ENCODE results near the gene MT2A. TPM values are rescaled to one million over a fixed set of nuclear protein-coding genes. Genes with fewer than 3 reads are reported as not detected.

MT2A gene
- total RNA-seq, 4 donors from 2014 or later = 250 to 1,131 (median 795) TPM

DNA sequence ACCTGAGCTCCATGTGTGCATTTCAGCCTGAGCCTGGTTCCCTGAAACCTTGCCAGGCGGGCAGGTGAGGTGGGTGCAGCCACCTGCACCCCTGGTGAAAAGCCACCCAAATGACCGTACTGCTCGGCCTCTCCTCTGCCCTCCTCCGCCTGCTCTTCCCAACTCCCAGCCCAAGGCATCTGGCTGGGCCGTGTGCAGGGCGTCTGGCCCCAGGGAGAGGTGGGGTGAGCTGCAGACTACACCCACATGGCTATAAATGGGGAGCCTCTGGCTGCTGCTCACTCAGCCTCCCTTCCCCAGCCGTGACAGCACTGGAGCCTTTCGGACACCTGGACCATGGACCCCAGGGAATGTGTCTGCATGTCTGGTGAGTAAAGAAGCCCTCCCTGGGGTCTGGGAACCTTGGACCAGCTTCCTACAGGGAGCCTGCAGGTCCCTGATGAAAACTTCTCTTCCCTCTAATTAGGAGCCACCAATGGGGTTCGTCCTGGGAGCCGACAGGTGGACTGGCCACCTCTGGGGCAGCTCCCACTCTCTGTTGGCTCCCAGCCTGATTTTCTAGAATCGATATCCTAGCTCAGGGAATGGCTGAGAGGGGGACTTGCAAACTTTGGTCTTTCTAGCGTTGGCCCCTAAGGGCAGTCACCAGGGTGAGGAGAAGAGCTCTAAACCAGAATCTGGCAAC, 43.4 kb upstream of the MT2A start, which contains the start of gene MT4:
Gene MT4 (plus strand): TSS at position 281 of the 685 bp plus-strand sequence. CDS start 56 bp downstream, at position 337.
- no peaks in the 10 kb centered on the region for H3K27me3 ChIP-seq
- in situ Hi-C loops (cut with MboI; ENCODE audit: low sequenced_read_pairs in 4 of 4) = no loop called here
- no peak for ATAC-seq
- no peak for DNase-seq
- no peak within 1 kb of the TSS for H3K27ac ChIP-seq
- H3K4me1 ChIP-seq = no peaks in the 10 kb centered on the region
- H3K4me3 ChIP-seq = no peak within 1 kb of the TSS
- H3K36me3 ChIP-seq = no peaks in the 10 kb centered on the region
- no peak for TF ChIP-seq POLR2A (IDR thresholded peaks at IDR 0.05)
- TF ChIP-seq, protein P1, sequence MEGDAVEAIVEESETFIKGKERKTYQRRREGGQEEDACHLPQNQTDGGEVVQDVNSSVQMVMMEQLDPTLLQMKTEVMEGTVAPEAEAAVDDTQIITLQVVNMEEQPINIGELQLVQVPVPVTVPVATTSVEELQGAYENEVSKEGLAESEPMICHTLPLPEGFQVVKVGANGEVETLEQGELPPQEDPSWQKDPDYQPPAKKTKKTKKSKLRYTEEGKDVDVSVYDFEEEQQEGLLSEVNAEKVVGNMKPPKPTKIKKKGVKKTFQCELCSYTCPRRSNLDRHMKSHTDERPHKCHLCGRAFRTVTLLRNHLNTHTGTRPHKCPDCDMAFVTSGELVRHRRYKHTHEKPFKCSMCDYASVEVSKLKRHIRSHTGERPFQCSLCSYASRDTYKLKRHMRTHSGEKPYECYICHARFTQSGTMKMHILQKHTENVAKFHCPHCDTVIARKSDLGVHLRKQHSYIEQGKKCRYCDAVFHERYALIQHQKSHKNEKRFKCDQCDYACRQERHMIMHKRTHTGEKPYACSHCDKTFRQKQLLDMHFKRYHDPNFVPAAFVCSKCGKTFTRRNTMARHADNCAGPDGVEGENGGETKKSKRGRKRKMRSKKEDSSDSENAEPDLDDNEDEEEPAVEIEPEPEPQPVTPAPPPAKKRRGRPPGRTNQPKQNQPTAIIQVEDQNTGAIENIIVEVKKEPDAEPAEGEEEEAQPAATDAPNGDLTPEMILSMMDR (IDR thresholded peaks at IDR 0.05 in 4 of 5, conservative IDR thresholded peaks at IDR 0.05 in 1 of 5) = no peak
- intact Hi-C loops (cut with DNase I; ENCODE audit: low total_unique reads) = no loop called here
- H3K9me3 ChIP-seq = no peaks in the 10 kb centered on the region

- DNase-seq (no peak), ATAC-seq (no peak)
- Histone ChIP-seq H3K4me1 (no peaks in the 10 kb centered on the region), H3K4me3 (no peak overlapping the region), H3K36me3 (no peaks in the 10 kb centered on the region), H3K9me3 (no peaks in the 10 kb centered on the region), H3K27ac (no peak overlapping the region), H3K27me3 (no peaks in the 10 kb centered on the region)
- in situ Hi-C loops (cut with MboI; ENCODE audit: low sequenced_read_pairs in 4 of 4) = loop anchor here in 1 of 4 donors (10.0 kb wide), 1 partner anchor 135 kb away; no protein-coding TSS in a partner anchor
- intact Hi-C loops (cut with DNase I; ENCODE audit: low total_unique reads) = no loop called here
- TF ChIP-seq, protein P1 (IDR thresholded peaks at IDR 0.05 in 4 of 5, conservative IDR thresholded peaks at IDR 0.05 in 1 of 5) = no peak
- no peak for TF ChIP-seq POLR2A (IDR thresholded peaks at IDR 0.05)
These were observed 38.4 kb upstream of the MT2A start for GRCh38 chr16:56569971-56570370.

- no peak overlapping the region for H3K4me3 ChIP-seq
- no peaks in the 10 kb centered on the region for H3K36me3 ChIP-seq
- ATAC-seq = no peak
- in situ Hi-C loops (cut with MboI; ENCODE audit: low sequenced_read_pairs in 4 of 4) = loop anchor here in 1 of 4 donors (10.0 kb wide), 1 partner anchor 133 kb away; no protein-coding TSS in a partner anchor
- H3K27me3 ChIP-seq = no peaks in the 10 kb centered on the region
- intact Hi-C loops (cut with DNase I; ENCODE audit: low total_unique reads) = no loop called here
- H3K4me1 ChIP-seq = no peaks in the 10 kb centered on the region
- TF ChIP-seq, protein P1 (IDR thresholded peaks at IDR 0.05 in 4 of 5, conservative IDR thresholded peaks at IDR 0.05 in 1 of 5) = no peak
- no peak for TF ChIP-seq POLR2A (IDR thresholded peaks at IDR 0.05)
- no peaks in the 10 kb centered on the region for H3K9me3 ChIP-seq
- no peak for DNase-seq
- H3K27ac ChIP-seq = no peak overlapping the region
These were observed 36.9 kb upstream of the MT2A start for GRCh38 chr16:56571525-56571924.

- DNase-seq = no peak
- Histone ChIP-seq H3K4me3 (no peak overlapping the region), H3K4me1 (no peaks in the 10 kb centered on the region), H3K27me3 (no peaks in the 10 kb centered on the region), H3K27ac (no peak overlapping the region), H3K9me3 (no peaks in the 10 kb centered on the region), H3K36me3 (no peaks in the 10 kb centered on the region)
- in situ Hi-C loops (cut with MboI; ENCODE audit: low sequenced_read_pairs in 4 of 4) (loop anchor here in 1 of 4 donors (10.0 kb wide), 1 partner anchor 130 kb away; no protein-coding TSS in a partner anchor), intact Hi-C loops (cut with DNase I; ENCODE audit: low total_unique reads) (no loop called here)
- TF ChIP-seq, protein P1 (IDR thresholded peaks at IDR 0.05 in 4 of 5, conservative IDR thresholded peaks at IDR 0.05 in 1 of 5) = no peak
- no peak for TF ChIP-seq POLR2A (IDR thresholded peaks at IDR 0.05)
- ATAC-seq = no peak
These were observed 33.8 kb upstream of the MT2A start for GRCh38 chr16:56574625-56575024.

All from gastrocnemius medialis (tissue), 4 donors.